Stimulated activated CD8-positive, alpha-beta memory T cell treated with anti-CD3 and anti-CD28 coated beads, Interleukin-7, amount 100 ng/mL, for 4 hours (primary cell): ENCODE results near the gene ZNF764.
"Not testable (repeated sequence)": the region's sequence is repeated elsewhere in the genome, so short reads cannot be mapped to it uniquely, and the experiment has no call there.

Experiments used
- DNase-seq, 2 donors: peaks; one replicate each; pipeline ENCODE4 v3.0.0-alpha.2; 2020; ENCODE audit warnings: low read depth in 2 of 2

The ZNF764 gene

DNA sequence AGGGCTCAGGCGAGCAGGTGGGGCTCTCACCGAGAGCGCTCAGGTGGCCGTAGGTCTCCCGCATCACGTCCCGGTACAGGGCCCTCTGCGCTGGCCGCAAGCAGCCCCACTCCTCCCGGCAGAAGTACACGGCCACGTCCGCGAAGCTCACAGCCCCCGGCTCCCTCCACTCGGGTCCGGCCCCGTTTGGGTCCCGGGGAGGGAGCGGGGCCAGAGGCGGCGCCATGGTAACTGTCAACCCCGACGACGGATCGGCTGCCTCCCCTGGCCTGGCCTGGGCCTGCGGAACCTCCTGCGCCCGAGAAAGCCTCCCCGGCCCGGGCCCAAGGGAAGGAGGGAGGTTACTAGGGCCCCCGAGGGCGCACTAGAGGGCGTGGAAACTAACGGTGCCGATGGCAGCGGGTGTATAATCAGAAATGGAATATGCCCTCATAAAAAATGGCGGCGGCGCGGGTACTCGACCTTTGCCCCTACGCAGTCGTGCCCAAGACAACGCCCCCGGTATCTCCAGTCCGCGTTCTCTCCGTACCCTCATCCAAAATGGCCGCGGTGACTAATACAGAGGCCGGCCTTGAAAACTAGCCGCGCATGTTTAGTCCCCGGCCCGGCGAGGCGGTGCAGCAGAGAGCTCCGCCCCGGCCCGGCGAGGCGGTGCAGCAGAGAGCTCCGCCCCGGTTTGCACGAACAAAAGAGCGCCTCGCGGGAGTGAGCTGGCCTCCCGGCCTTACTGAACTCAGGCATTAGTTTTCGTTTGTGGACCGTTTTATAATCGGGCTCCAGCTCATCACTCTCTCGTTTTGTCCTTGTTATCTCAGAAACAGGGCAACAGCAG is at the start of gene ZNF764:
Gene ZNF764, minus strand, starts transcription at position 418 of the 832 bp plus-strand sequence. Its CDS starts 192 bp downstream, at position 226.
- peak; percentile 96 to 98 for DNase-seq

DNA sequence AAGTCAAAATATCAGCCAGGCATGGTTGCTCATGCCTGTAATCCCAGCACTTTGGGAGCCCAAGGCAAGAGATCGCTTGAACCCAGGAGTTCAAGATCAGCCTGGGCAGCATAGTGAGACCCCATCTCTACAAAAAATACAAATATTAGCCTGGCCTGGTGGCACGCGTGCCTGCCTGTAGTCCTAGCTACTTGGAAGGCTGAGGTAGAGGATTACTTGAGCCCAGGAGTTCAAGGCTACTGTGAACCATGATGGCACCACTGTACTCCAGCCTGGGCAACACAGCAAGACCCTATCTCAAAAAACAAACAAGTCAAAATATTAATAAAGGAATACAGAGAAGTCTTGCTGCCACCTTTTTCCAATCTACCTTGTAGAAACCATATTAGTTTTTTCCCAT is 47.8 kb upstream of the ZNF764 start:
- DNase-seq: no peak

DNA sequence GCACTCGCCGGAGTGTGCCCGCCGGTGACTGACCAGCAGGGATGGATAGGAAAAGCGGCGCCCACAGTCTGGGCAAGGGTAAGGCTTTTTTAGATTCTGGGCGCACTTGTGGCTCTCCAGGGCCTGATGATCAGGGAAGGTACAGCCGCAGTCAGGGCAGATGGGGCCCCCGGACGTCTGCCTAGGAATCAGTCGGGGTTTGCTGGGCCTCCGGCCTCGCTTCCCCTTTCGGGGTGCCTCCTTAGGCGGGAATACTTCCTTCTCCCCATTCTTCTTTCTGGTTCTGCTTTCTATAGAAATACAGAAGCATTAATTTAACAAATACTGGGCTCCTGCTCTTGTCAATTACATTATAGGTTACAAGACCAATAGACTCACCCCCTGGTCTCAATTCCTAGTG is 47.0 kb upstream of the ZNF764 start:
- DNase-seq: no peak

DNA sequence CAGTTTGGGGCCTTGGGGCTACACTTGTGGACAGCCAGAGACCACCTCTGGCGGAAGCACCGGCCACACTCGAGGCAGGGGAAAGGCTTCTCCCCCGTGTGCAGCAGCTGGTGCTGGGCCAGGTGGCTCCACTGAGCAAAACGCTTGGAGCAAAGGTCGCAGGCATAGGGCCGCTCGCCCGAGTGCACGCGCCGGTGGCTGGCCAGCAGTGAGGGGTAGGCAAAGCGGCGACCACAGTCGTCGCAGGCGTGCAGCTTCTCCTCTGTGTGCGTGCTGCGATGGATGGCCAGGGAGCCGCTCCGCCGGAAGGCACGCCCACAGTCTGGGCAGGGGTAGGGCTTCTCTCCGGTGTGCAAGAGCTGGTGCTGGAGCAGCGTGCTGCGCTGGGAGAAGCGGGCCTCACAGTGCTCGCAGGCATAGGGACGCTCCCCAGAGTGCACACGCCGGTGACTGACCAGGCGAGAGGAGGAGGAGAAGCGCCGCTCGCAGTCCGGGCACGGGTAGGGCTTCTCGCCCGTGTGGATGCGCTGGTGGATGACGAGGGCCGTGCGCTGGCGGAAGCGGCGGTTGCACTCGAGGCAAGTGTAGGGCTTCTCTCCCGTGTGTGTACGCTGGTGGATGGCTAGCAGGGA is 46.3 kb upstream of the ZNF764 start:
- no peak for DNase-seq

DNA sequence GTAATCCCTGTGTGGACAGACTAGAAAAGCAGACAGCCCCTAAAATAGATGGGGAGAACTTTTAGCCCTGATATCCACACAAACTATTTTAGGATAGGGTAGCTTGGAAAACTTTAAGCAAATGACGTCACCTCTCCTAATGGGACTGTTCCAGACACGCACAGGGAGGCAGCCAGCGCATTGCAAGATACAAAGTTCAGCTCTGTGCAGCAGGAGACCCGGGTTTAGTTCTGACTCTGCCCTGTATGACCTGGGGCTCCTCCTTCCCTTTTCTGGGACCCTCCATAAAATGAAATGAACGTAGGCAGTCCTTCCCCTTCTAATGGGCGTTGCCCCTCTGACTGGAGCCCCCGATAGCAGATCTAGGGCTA is 45.8 kb upstream of the ZNF764 start:
- DNase-seq: no peak

DNA sequence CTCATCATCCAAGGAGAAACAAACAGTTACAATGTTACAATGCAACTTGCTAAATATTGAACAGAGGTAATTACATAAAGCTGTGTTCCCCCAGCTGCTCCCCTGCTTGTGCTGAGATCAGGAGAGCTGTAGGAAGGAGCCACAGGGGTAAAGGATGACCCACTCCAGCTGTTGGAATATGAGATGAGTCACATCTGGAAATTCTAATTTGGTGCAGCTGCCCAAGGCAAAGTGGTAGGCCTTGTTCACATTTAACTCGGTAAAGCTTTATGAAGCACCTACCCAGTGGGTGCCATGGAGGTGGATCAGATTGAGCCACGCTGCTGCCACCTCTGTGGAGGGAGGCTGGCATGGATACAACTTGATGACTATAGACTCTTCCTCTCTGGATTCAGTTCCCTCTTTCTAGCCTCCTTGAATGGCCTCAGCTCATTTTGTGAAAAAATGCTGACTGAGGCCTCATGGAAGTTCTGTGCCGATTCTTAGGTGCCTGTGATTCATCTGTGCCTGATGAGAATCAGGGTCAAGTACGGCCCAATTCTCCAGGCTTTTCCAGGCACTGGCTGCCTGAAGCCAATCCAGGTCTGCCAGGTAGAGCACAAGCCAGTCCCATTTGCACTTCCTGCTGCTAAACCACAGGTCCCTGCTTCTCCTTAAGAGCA is 44.6 kb upstream of the ZNF764 start:
- no peak for DNase-seq

DNA sequence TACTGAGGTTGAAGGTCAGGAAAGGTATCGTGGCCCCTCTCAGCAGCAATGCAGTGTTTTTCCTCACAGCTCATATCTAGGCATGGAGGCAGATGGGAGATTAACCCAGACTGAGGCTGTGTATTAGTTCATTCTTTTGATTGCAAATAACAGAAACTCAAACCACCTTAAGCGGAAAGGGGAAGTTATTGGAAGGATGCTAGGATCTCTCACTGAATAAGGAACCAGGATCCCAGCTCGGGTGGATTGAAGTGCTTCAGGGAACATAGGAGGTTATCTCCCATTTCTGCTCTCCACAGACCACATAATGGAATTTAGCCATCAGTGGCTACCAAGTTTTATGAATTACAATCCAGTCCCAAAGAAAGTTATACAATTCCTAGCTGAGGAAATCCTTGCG is 43.8 kb upstream of the ZNF764 start:
- no peak for DNase-seq

DNA sequence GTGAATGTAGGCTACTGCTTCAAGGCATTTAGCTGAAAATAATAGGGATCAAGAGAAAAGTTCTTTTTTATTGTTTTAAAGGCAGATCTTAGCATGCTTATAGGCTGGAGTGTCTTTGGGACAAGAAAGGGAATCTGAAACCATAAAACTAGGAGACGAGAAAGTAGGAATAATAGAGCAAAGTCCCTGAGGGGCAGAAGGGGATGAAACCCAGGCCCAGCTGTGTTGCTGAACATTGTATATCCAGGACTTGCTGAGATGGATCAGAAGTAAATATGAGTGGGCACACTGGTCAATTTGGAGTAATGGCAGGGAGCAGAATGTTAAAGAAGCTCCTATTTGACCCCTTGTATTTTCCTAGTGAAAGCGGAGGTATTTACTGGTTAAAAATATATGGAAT is 42.8 kb upstream of the ZNF764 start:
- DNase-seq: no peak

DNA sequence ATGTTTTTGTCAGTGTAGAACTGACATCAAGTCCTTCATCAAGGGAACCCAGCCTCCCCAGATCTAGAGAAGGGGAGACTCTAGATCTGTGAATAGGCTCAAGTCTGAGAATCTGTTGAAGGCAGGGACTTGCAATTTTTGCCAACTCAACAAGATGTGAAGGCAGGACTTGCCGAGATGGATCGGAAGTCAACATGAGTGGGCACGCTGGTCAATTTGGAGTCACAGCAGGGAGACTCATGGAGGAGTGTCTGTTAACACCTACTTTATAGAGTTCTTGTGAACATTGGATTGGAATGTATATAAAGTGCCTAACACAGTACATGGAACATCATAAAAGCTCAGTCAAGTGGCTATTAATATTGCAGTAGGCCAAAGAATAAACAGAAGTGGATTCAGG is 42.0 kb upstream of the ZNF764 start:
- no peak for DNase-seq

DNA sequence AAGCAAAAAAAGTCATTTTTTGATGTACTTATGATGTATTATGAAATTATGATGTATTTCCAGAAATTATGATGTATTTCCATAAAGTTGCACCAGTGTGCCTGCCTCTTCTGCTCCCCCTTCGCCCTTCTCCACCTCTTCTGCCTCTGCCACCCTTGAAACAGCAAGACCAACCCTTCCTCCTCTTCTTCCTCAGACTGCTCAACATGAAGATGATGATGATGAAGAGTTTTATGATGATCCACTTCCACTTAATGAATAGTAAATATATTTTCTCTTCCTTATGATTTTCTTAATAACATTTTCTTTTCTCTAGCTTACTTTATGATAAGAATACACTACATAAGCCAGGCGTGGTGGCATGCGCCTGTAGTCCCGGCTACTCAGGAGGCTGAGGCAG is 34.7 kb upstream of the ZNF764 start:
- DNase-seq: no peak

DNA sequence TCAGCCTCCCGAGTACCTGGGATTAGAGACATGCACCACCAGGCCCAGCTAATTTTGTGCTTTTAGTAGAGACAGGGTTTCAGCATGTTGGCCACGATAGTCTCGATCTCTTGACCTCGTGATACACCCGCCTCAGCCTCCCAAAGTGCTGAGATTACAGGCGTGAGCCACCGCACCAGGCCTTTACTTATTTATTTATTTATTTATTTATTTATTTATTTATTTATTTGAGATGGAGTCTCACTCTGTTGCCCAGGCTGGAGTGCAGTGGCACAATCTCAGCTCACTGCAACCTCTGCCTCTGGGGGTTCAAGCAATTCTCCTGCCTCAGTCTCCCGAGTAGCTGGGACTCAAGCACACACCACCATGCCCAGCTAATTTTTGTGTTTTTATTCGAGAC is 32.7 kb upstream of the ZNF764 start:
- DNase-seq: not testable (repeated sequence)

DNA sequence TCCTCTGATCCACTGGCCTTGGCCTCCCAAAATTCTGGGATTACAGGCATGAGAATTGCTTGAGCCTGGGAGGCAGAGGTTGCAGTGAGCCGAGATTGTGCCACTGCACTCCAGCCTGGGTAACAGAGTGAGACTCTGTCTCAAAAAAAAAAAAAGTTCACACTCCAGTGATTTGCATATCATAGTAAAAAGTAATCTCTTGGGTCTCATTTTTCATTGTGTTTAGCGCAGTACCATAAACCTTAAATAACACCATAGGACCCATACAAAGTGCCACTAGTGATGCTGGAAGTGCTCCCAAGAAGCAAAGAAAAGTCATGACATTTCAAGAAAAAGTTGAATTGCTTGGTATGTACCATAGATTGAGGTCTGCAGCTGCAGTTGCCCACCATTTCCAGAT is 31.4 kb upstream of the ZNF764 start:
- not testable (repeated sequence) for DNase-seq

DNA sequence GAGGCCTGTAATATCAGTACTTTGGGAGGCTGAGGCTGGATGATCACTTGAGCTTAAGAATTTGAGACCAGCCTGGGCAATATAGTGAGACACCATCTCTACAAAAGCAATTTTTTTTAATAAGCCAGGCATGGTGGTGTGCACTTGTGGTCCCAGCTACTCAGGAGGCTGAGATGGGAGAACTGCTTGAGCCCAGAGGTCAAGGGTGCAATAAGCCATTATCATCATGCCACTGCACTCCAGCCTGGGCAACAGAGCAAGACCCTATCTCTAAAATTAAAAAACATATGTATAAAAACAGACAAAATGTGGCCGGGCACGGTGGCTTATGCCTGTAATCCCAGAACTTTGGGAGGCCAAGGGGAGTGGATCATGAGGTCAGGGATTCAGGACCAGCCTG is 30.5 kb upstream of the ZNF764 start:
- no peak for DNase-seq

DNA sequence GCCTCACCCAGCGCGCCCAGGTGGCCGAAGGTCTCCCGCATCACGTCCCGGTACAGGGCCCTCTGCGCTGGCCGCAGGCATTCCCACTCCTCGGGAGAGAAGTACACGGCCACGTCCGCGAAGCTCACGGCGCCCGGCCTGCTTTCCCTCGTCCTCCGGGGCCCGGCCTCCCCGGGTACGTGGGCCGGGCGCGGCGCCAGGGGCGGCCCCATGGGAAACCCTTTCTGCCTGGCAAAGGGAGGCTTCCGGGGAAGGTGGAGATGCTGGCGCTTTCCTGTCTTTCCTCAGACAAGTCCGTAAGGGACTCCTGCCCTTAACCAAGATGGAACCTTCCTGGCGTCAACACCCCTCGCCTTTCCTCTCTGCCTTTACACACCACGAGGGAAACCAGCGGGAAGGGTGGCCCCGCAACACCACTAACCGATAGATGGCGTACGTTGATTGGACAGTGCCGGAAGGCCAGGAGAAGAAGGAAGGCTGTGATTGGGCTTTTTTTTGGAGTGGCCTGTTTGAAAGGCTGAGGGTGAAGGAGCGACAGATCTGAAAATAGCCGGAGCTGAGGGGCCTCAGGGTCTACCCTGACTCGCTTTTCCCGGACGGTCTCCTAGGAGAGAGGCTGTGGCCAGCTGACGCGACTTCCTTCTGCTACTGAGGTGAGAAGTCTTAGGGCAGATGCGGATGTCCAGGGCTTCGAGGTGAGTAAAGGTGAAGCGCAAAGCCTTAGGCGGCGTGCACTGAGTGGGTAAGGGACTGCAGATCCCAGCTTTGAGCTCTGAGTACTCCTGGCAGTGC is 27.4 kb upstream of the ZNF764 start, which contains the start of gene ZNF785:
Gene ZNF785, minus strand, starts transcription at position 298 of the 792 bp plus-strand sequence. Its CDS starts 86 bp downstream, at position 212.
- peak; percentile 85 to 92 for DNase-seq

DNA sequence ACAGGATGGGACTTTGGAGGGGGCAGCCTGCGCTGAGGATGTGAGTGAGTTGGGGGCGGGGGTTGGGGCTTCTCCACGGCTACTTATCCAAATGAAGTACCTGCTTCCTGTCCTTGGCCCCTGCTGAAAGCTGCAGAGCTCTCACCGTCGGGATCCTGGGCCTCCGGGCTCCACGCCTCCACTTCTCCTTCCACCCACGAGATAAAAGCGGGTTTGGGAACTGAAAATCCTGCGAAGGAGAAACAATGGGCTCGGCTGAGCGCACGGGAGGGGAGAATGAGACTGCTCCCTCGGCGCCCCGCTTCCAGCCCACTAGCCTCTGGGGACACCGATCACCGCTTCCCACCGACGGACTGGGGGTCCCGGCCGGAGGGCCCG is 26.8 kb upstream of the ZNF764 start:
- DNase-seq: no peak

DNA sequence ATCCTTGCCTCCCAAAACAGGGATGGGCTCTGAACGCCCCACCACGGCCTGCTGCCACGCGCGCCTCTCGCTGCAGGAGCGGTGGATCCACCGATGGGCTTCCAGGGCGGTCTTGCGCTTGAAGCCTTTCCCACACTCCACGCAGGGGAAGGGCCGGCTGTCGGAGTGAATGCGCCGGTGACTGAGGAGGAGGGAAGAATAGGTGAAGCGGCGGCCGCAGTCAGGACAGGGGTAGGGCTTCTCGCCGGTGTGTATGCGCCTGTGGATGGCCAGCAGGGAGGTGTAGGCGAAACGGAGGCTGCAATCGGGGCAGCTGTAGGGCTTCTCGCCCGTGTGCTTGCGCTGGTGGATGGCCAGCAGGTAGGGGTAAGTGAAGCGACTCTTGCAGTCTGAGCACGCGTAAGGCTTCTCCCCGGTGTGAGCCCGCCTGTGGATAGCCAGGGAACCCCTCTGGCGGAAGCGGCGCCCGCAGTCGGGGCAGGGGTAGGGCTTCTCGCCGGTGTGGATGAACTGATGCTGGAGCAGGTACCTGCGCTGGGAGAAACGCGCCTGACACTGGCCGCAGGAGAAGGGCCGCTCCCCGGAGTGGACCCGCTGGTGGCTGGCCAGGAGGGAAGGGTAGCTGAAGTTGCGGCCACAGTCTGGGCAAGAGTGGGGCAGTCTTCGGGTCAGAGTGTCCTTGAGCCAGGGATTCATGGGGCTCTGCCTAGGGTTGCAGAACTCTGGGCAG is 24.6 kb upstream of the ZNF764 start:
- no peak for DNase-seq

DNA sequence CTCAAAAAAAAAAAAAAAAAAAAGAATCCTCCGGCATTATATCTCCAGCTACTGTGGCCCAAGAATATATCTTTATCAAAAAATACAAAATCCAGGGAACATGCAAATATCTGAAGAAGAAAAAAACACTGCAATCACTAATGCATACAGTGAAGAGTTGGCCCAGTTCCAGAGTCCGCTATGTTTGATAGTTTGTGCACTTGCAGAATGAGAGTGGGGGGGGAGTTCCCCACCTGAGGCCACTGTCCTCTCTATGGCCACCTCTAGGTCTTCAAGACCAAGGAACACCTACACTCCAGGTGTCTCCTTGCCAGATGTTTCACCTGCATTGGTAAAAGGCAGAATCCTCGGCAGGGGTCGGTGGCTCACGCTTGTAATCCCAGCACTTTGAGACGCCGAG is 23.3 kb upstream of the ZNF764 start:
- no peak for DNase-seq

DNA sequence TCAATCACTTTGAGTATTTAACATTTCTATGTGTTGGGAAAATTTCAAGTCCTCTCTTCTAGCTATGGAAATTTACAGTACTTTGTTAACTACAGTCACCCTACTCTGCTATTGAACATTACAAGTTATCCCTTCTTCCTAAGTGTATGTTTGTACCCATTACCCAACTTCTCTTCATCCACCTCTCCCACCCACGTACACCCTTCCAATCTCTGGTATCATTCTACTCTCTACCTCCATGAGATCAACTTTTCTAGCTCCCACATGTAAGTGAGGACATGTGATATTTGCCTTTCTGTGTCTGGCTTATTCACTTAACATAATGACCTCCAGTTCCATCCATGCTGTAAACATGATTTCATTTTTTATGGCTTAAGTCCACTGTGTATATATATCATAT is 16.5 kb upstream of the ZNF764 start:
- no peak for DNase-seq

DNA sequence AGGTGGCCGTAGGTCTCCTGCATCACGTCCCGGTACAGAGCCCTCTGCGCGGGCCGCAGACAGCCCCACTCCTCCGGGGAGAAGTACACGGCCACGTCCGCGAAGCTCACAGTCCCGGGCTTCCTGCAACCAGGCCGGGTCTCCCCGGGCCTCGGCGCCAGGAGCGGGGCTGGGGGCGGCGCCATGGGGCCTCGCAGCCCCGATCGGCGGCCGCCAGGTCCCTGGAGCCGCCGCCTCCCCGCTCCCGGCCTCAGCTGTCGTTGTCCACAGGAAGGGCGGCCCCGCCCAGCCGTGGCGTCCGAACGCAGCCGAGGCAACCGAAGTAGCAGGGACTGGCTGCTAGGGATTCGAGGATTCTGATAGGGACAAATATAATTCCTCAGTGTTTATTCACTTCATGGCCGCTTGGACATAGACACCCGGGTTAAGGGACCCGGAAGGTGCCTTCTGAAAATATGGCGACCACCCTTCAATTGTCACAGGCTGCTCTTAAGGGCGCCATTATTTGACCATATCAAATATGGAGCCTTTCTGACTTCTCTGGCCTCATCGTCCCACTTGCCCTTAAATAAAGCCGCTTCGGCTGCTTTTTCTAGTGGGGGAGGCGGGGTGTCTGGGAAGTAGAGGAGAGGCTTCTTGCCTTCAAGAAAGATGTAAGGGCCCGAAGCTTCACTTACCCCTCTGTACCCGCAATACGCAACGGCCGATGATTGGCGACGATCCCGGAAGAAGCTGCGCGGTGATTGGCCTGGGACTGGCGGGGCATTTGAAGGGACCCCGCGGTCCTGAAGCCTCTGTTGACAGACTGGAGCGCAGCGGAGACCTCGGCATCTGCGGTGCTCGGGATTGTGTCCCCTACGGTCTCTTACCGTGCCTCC is 13.5 kb upstream of the ZNF764 start, which contains the start of gene ZNF688:
Gene ZNF688, minus strand, starts transcription at position 270 of the 878 bp plus-strand sequence. Its CDS starts 85 bp downstream, at position 185.
- DNase-seq: peak; percentile 91 to 97
